ENCODE data around the gene ENO2. TPM values are rescaled to one million over a fixed set of nuclear protein-coding genes. Genes with fewer than 3 reads are reported as not detected.

Gene ENO2
- total RNA-seq, 3 donors from 2014 or later, result 5.0 to 16.1 (median 11.1) TPM

GRCh38 chr12:6955108-6956020, 41.0 kb downstream of the ENO2 start:
- intact Hi-C loops (cut with DNase I; ENCODE audit: low total_unique reads), result no loop called here
- H3K27me3 ChIP-seq, result no peaks in the 10 kb centered on the region
- no peak overlapping the region for H3K27ac ChIP-seq
- H3K36me3 ChIP-seq, result no peaks in the 10 kb centered on the region
- H3K4me1 ChIP-seq, result no peaks in the 10 kb centered on the region
- DNase-seq (ENCODE audit: low spot score in 2 of 2), result no peak
- H3K9me3 ChIP-seq, result no peaks in the 10 kb centered on the region
- H3K4me3 ChIP-seq, result no peak overlapping the region
- TF ChIP-seq POLR2A (IDR thresholded peaks at IDR 0.05), result no peak
- no peak for TF ChIP-seq CTCF (IDR thresholded peaks at IDR 0.05)
- TF ChIP-seq POLR2AphosphoS5 (IDR thresholded peaks at IDR 0.05), result no peak

- no peak for DNase-seq (ENCODE audit: low spot score in 2 of 2)
- Histone ChIP-seq H3K36me3 (no peaks in the 10 kb centered on the region), H3K4me1 (no peaks in the 10 kb centered on the region), H3K27me3 (no peaks in the 10 kb centered on the region), H3K4me3 (no peak overlapping the region), H3K9me3 (no peaks in the 10 kb centered on the region), H3K27ac (no peak overlapping the region)
- intact Hi-C loops (cut with DNase I; ENCODE audit: low total_unique reads), result no loop called here
- TF ChIP-seq CTCF (IDR thresholded peaks at IDR 0.05) (no peak), POLR2A (IDR thresholded peaks at IDR 0.05) (no peak), POLR2AphosphoS5 (IDR thresholded peaks at IDR 0.05) (no peak)
Measured at GRCh38 chr12:6956021-6956727, 41.8 kb downstream of the ENO2 start.

GRCh38 chr12:6957151-6957701, 42.8 kb downstream of the ENO2 start:
- DNase-seq (ENCODE audit: low spot score in 2 of 2), result no peak
- Histone ChIP-seq H3K36me3 (no peaks in the 10 kb centered on the region), H3K9me3 (no peaks in the 10 kb centered on the region), H3K27ac (no peak overlapping the region), H3K4me3 (no peak overlapping the region), H3K27me3 (no peaks in the 10 kb centered on the region), H3K4me1 (peaks cover 2 to 6% of the 10 kb centered on the region in 2 donors)
- TF ChIP-seq POLR2A (IDR thresholded peaks at IDR 0.05) (no peak), CTCF (IDR thresholded peaks at IDR 0.05) (no peak), POLR2AphosphoS5 (IDR thresholded peaks at IDR 0.05) (no peak)
- intact Hi-C loops (cut with DNase I; ENCODE audit: low total_unique reads), result no loop called here

- Histone ChIP-seq H3K36me3 (no peaks in the 10 kb centered on the region), H3K27ac (peak overlapping the region; percentile 65 to 98), H3K4me1 (peaks cover 4 to 6% of the 10 kb centered on the region in 2 donors), H3K9me3 (no peaks in the 10 kb centered on the region), H3K4me3 (no peak overlapping the region), H3K27me3 (no peaks in the 10 kb centered on the region)
- intact Hi-C loops (cut with DNase I; ENCODE audit: low total_unique reads), result no loop called here
- TF ChIP-seq POLR2A (IDR thresholded peaks at IDR 0.05) (no peak), CTCF (IDR thresholded peaks at IDR 0.05) (no peak), POLR2AphosphoS5 (IDR thresholded peaks at IDR 0.05) (no peak)
- DNase-seq (ENCODE audit: low spot score in 2 of 2), result no peak
Measured at GRCh38 chr12:6957741-6958608, 43.6 kb downstream of the ENO2 start.
